ENCODE data around the gene MAST2.

GRCh38 chr1:45969866-45970265 is 166.5 kb downstream of the MAST2 start:
- TF ChIP-seq, protein P1, sequence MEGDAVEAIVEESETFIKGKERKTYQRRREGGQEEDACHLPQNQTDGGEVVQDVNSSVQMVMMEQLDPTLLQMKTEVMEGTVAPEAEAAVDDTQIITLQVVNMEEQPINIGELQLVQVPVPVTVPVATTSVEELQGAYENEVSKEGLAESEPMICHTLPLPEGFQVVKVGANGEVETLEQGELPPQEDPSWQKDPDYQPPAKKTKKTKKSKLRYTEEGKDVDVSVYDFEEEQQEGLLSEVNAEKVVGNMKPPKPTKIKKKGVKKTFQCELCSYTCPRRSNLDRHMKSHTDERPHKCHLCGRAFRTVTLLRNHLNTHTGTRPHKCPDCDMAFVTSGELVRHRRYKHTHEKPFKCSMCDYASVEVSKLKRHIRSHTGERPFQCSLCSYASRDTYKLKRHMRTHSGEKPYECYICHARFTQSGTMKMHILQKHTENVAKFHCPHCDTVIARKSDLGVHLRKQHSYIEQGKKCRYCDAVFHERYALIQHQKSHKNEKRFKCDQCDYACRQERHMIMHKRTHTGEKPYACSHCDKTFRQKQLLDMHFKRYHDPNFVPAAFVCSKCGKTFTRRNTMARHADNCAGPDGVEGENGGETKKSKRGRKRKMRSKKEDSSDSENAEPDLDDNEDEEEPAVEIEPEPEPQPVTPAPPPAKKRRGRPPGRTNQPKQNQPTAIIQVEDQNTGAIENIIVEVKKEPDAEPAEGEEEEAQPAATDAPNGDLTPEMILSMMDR (IDR thresholded peaks at IDR 0.05; ENCODE audit: low read length), result no peak
- no peak for TF ChIP-seq EZH2 (IDR thresholded peaks at IDR 0.05; ENCODE audit: borderline replicate concordance, low read length)

All from OCI-LY1 (cell line).